Esophagus (tissue), 2 donors: ENCODE measurements around the gene PRKAR1A. TPM values are rescaled to one million over a fixed set of nuclear protein-coding genes. Genes with fewer than 3 reads are reported as not detected.

Source experiments
- H3K27ac ChIP-seq, 2 donors: one replicate each; pipeline ENCODE4 v1.5.1; 2013; ENCODE audit warnings: low read depth in 2 of 2, mild to moderate bottlenecking in 2 of 2, inconsistent platforms in 1 of 2, low read length in 1 of 2, moderate library complexity in 1 of 2
- H3K27me3 ChIP-seq, 2 donors: one replicate each; pipeline ENCODE4 v1.6.1; 2013; ENCODE audit warnings: low read length in 2 of 2, control low read depth in 1 of 2, mild to moderate bottlenecking in 1 of 2; ENCODE audit not compliant: insufficient read depth in 2 of 2, control insufficient read depth in 1 of 2
- H3K36me3 ChIP-seq, 2 donors: one replicate each; pipeline ENCODE4 v1.6.1; 2013; ENCODE audit warnings: low read length in 1 of 2; ENCODE audit not compliant: control insufficient read depth in 2 of 2, insufficient read depth in 2 of 2
- H3K4me1 ChIP-seq, 2 donors: one replicate each; pipeline ENCODE4 v1.6.1; 2013; ENCODE audit warnings: low read length in 1 of 2; ENCODE audit not compliant: control insufficient read depth in 2 of 2, insufficient read depth in 2 of 2
- H3K4me3 ChIP-seq, 2 donors: one replicate each; pipeline ENCODE4 v1.5.1; 2013; ENCODE audit warnings: low read length in 2 of 2, mild to moderate bottlenecking in 2 of 2, low read depth in 1 of 2, moderate library complexity in 1 of 2
- H3K9me3 ChIP-seq, 2 donors: one replicate each; pipeline ENCODE4 v1.6.1; 2013; ENCODE audit warnings: mild to moderate bottlenecking in 2 of 2, low read depth in 1 of 2, low read length in 1 of 2, moderate library complexity in 1 of 2; ENCODE audit not compliant: control insufficient read depth in 2 of 2, insufficient read depth in 1 of 2
- WGBS, 2 donors: extraction: QIAGEN DNeasy Blood & Tissue Kit; methylation state at CpG; one replicate each; pipeline ENCODE4 v1.1.7; 2013; 5-methylcytosine and 5-hydroxymethylcytosine counted together
- polyA plus RNA-seq, 2 donors: library from polyadenylated mRNA; stranded (reverse); fragments of 200-250 nt; gene quantifications; one replicate each; pipeline ENCODE4 v1.2.3, GENCODE V29; 2013
- donor health status: healthy with polysubstance abuse.
- donor health status: Bipolar disorder and iron deficiency.

Gene PRKAR1A
- polyA plus RNA-seq, 2 donors = 25.7 to 55.8 TPM

DNA sequence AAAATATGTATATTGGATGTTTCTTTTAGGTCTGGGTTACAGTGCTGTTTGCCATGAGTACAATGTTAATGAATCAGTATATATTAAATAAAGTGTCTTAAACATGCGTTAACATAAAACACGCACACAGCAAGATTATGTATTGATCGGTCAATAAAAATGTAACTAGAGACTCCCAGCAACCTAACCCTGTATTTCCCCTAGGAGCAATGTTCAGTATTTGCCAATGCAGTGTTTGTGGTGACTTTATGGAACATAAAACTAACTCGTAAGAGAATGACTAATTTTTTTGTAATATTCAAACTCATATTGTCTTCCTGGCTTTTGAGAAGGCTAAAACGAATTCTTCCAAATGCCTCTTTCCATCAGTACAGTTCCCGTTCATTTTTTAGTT, 22.5 kb downstream of the PRKAR1A start:
- 88% methylated on average over 6 of the region's 6 CpGs for WGBS, 2 donors
- H3K27me3 ChIP-seq = no peaks in the 10 kb centered on the region
- H3K27ac ChIP-seq = no peak overlapping the region
- H3K36me3 ChIP-seq = peaks cover 14 to 16% of the 10 kb centered on the region in 2 donors
- peaks cover 0 to 3% of the 10 kb centered on the region in 2 donors for H3K4me1 ChIP-seq
- no peaks in the 10 kb centered on the region for H3K9me3 ChIP-seq
- no peak overlapping the region for H3K4me3 ChIP-seq

DNA sequence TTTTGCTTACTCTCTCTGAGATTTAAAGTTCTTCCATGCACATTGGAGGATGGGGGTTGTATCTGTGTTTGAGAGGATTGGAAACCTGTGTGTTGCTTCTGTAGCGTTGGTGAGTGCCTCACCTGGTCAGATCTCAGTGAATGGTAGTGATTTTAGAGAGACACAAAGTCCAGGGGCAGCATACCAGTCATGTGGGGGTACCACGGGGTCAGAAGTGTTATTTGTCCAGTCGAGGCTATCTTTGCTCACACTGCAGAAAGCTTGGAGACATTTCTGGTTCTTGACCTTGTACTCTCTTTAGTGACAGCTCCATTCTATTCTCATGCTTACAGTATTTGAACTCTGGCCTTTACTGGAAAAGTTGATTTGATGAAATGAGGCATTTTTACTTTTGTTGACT, 23.7 kb downstream of the PRKAR1A start:
- no peaks in the 10 kb centered on the region for H3K27me3 ChIP-seq
- H3K36me3 ChIP-seq = peaks cover 8 to 17% of the 10 kb centered on the region in 2 donors
- H3K4me1 ChIP-seq = peaks cover 0 to 3% of the 10 kb centered on the region in 2 donors
- WGBS, 2 donors = 75 to 85% methylated on average over 3 of the region's 3 CpGs
- H3K4me3 ChIP-seq = no peak overlapping the region
- no peak overlapping the region for H3K27ac ChIP-seq
- no peaks in the 10 kb centered on the region for H3K9me3 ChIP-seq

DNA sequence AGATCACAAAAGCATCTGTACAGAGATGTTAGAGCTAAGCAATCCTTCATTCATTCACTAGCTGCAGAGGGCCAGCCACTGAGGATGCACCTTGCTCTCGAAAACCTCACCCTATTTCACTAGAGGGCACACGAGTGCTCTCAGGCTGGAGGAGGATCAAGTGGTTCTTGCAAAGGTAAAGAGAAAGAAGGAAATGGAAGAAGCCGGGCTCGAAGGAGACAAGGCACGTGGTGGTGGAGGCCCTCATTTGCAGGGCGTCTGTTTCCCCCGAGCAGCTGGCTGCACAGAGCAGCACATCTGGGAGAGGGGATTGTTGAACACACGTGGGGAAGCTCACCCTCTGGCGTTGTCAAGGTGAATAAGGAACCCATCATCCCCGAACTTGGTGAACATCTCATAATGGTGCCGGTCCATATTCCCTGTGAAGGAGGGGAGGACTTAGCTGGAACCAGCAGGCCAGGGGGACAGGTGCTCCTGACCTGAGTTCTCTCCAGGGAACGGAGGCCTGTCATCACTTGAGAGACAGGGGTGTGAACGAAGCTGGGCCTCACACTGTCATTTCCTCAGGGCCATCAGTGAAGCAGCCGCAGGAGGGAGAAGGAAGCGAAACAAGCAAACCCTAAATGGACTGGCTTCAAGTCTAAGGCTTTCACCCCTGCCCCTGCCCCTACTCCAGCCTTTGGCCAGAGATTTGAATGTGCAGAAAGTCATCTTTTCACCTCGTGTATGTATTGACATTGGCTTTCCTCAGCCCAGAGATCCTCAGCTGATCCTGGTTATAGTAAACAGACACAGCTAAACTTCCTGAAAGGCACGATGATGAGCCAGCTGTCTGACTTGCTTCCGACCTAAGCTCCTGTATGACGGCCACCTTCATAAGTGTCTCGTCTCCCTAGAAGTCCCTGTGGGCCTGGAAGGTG, 27.6 kb downstream of the PRKAR1A start:
- H3K4me1 ChIP-seq = peaks cover 0 to 5% of the 10 kb centered on the region in 2 donors
- peaks cover 8 to 13% of the 10 kb centered on the region in 2 donors for H3K36me3 ChIP-seq
- H3K27me3 ChIP-seq = no peaks in the 10 kb centered on the region
- H3K27ac ChIP-seq = peak overlapping the region in 1 of 2 donors; percentile 6
- 61 to 65% methylated on average over 20 of the region's 20 CpGs for WGBS, 2 donors
- H3K9me3 ChIP-seq = no peaks in the 10 kb centered on the region
- no peak overlapping the region for H3K4me3 ChIP-seq

- peaks cover 8 to 13% of the 10 kb centered on the region in 2 donors for H3K36me3 ChIP-seq
- 87 to 91% methylated on average over 8 of the region's 8 CpGs for WGBS, 2 donors
- no peaks in the 10 kb centered on the region for H3K27me3 ChIP-seq
- peaks cover 0 to 5% of the 10 kb centered on the region in 2 donors for H3K4me1 ChIP-seq
- no peak overlapping the region for H3K27ac ChIP-seq
- H3K9me3 ChIP-seq = no peaks in the 10 kb centered on the region
- no peak overlapping the region for H3K4me3 ChIP-seq
Measured at GRCh38 chr17:68540981-68541380, 28.8 kb downstream of the PRKAR1A start.

GRCh38 chr17:68541816-68542215, 29.6 kb downstream of the PRKAR1A start:
- peaks cover 0 to 5% of the 10 kb centered on the region in 2 donors for H3K4me1 ChIP-seq
- H3K27ac ChIP-seq = no peak overlapping the region
- peaks cover 7 to 13% of the 10 kb centered on the region in 2 donors for H3K36me3 ChIP-seq
- 89 to 93% methylated on average over 6 of the region's 6 CpGs for WGBS, 2 donors
- H3K9me3 ChIP-seq = no peaks in the 10 kb centered on the region
- no peak overlapping the region for H3K4me3 ChIP-seq
- H3K27me3 ChIP-seq = no peaks in the 10 kb centered on the region

DNA sequence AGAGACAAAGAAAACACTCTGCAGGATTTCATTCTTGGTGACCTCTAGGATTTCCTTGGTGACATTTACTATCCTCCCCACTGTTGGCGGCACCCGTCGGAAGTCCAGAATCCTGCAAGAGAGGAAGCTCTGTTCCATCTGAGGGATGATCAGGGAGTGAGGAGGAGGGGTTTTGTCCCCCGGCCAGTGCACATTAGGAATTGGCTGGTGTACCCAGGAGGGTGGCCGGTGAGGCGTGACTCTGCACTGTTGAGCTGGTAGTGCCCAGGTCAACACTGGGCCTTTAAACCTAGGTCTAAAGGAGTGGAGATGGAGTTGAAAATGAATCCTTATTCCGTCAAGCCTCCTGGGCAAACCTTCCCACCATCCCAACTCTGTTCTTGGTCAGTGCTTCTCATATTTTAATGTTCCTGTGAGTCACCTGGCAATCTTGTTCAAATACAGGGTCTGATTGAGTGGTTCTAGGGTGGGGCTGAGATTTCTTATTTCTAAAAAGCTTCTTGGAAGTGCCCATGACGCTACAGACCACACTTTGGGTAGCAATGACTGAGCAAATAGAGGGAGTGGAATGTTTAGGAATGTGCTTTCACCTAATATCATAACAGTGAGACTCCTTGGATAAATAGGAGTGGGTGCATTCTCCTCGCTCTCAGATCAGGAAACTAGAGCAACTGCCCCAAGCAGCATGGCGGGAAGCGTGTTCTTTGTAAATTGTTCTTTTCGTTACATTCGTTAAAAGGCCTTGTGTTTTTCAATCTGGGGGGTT, 30.7 kb downstream of the PRKAR1A start:
- Histone ChIP-seq H3K9me3 (no peaks in the 10 kb centered on the region), H3K27ac (no peak overlapping the region), H3K36me3 (peaks cover 0 to 10% of the 10 kb centered on the region in 2 donors), H3K4me3 (no peak overlapping the region), H3K27me3 (no peaks in the 10 kb centered on the region), H3K4me1 (peaks cover 0 to 5% of the 10 kb centered on the region in 2 donors)
- WGBS, 2 donors = 90 to 92% methylated on average over 13 of the region's 13 CpGs

GRCh38 chr17:68544111-68544915, 32.1 kb downstream of the PRKAR1A start:
- no peaks in the 10 kb centered on the region for H3K9me3 ChIP-seq
- H3K4me3 ChIP-seq = no peak overlapping the region
- no peaks in the 10 kb centered on the region for H3K27me3 ChIP-seq
- H3K27ac ChIP-seq = no peak overlapping the region
- H3K4me1 ChIP-seq = peaks cover 0 to 5% of the 10 kb centered on the region in 2 donors
- 39 to 64% methylated on average over 12 of the region's 12 CpGs for WGBS, 2 donors
- H3K36me3 ChIP-seq = peaks cover 0 to 10% of the 10 kb centered on the region in 2 donors

DNA sequence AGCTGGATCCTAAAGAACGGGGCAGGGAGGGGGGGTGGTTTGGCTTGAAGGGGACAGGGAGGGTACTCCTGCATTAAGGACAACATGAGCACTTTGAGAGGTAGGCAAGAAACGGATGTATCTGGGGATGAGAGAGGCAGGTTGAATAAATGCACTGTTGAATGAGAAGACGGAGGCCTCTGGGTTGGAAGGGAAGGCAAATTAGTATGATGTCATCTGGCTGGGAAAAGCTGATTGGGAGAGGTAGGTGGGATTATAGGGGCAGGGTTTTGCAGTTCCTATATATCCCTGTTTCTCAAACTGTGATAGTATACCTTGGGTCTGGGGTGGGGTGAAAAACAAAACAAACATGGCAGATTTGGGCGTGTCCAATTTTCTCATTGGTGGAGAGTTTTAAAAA, 44.3 kb downstream of the PRKAR1A start:
- 89 to 91% methylated on average over 4 of the region's 4 CpGs for WGBS, 2 donors
- no peak overlapping the region for H3K27ac ChIP-seq
- no peaks in the 10 kb centered on the region for H3K9me3 ChIP-seq
- H3K27me3 ChIP-seq = no peaks in the 10 kb centered on the region
- no peaks in the 10 kb centered on the region for H3K4me1 ChIP-seq
- no peaks in the 10 kb centered on the region for H3K36me3 ChIP-seq
- no peak overlapping the region for H3K4me3 ChIP-seq

DNA sequence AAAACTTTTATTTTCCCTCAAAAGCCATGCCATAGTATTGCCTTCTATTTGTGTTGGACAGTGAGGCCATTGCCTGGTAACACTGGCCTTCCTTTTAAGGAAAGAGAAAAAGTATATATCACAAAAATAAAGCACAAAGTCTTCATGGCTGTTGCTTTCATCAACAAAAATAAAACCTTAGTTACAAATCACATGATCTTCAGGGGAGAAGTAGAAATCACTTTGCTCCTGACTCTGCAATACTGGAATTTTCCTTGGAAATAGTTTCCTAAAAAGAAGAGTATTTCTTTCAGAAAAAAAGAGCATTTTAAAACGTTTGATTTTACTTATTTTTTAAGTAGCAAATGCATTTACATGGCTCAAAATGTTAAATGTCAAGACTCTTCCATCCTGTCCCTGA, 47.1 kb downstream of the PRKAR1A start:
- Histone ChIP-seq H3K27me3 (no peaks in the 10 kb centered on the region), H3K4me1 (peaks cover 0 to under 1% of the 10 kb centered on the region in 2 donors), H3K36me3 (no peaks in the 10 kb centered on the region), H3K27ac (no peak overlapping the region), H3K4me3 (no peak overlapping the region), H3K9me3 (no peaks in the 10 kb centered on the region)
- 8 to 11% methylated on average over 1 of the region's 1 CpG for WGBS, 2 donors
